GM12878 (cell line): ENCODE data around the gene CFAP58. TPM values are rescaled to one million over a fixed set of nuclear protein-coding genes. Genes with fewer than 3 reads are reported as not detected.

Experiments used
- ASH2L ChIP-seq: fragments of 300-600, 200-600 bp; sonication (generic); IDR thresholded peaks from 2 replicates; pipeline ENCODE4 v1.6.1; 2017; ENCODE audit warnings: low read depth, mild to moderate bottlenecking, borderline replicate concordance
- CHD1 ChIP-seq: IDR thresholded peaks from 2 replicates; pipeline ENCODE4 v1.6.1; 2012; ENCODE audit warnings: low read depth, low read length, improper control_type of control experiment
- ESRRA ChIP-seq: IDR thresholded peaks from 2 replicates; pipeline ENCODE4 v1.6.1; 2012; ENCODE audit warnings: mild to moderate bottlenecking, low read length, improper control_type of control experiment
- MEF2B ChIP-seq: fragments of 450-650 bp; IDR thresholded peaks from 2 replicates; pipeline ENCODE4 v1.6.1; 2018; ENCODE audit warnings: mild to moderate bottlenecking, moderate library complexity; ENCODE audit not compliant: partially characterized antibody, poor library complexity, severe bottlenecking
- POU2F2 ChIP-seq: IDR thresholded peaks from 3 replicates; pipeline ENCODE4 v1.6.1; 2011; ENCODE audit warnings: low read depth, mild to moderate bottlenecking, low read length, borderline replicate concordance
- STAT1 ChIP-seq: fragments of 450-650 bp; conservative IDR thresholded peaks from 2 replicates; pipeline ENCODE4 v1.6.1; 2014; ENCODE audit warnings: antibody characterized with exemption, mild to moderate bottlenecking
- SUPT20H ChIP-seq: IDR thresholded peaks from 2 replicates; pipeline ENCODE4 v1.6.1; 2011; ENCODE audit warnings: low read depth, mild to moderate bottlenecking, low read length, moderate library complexity, borderline replicate concordance; ENCODE audit not compliant: control insufficient read depth
- ZNF687 ChIP-seq: fragments of 450-650 bp; IDR thresholded peaks from 2 replicates; pipeline ENCODE4 v1.6.1; 2017; ENCODE audit warnings: mild to moderate bottlenecking, moderate library complexity
- polyA plus RNA-seq, 11 experiments: library from polyadenylated mRNA; depleted of rRNA in 4 of 11; unstranded in 6 of 11; stranded (reverse) in 5 of 11; fragments of >200 nt; fragmentation: Nextera tagmentation in 4 of 11; fragmentation: Illumina TruSeq in 1 of 11; extraction: Ambion mirVana in 4 of 11; extraction: Trizol in 1 of 11; gene quantifications; 1 replicate in 1 of 11; 2 replicates in 10 of 11; pipeline versions ENCODE4 v1.2.1 to v1.2.3, GENCODE V29; 2011 to 2016; ENCODE audit warnings: inconsistent platforms in 2 of 11, missing spikeins in 2 of 11, low read depth in 1 of 11
- total RNA-seq, 4 experiments: library from RNA; depleted of rRNA in 3 of 4; stranded (reverse); fragments of >200 nt in 3 of 4; fragmentation: Illumina TruSeq in 1 of 4; extraction: Trizol in 1 of 4; gene quantifications; 2 replicates each; pipeline versions ENCODE4 v1.2.1 to v1.2.3, GENCODE V29; 2013 to 2021

CFAP58 gene
- total and polyA plus RNA-seq, 10 of the 15 experiments (the other 5 are each of a cell fraction or from before 2014, with no cell fraction given): 0.03 to 0.35 (median 0.21) TPM

DNA sequence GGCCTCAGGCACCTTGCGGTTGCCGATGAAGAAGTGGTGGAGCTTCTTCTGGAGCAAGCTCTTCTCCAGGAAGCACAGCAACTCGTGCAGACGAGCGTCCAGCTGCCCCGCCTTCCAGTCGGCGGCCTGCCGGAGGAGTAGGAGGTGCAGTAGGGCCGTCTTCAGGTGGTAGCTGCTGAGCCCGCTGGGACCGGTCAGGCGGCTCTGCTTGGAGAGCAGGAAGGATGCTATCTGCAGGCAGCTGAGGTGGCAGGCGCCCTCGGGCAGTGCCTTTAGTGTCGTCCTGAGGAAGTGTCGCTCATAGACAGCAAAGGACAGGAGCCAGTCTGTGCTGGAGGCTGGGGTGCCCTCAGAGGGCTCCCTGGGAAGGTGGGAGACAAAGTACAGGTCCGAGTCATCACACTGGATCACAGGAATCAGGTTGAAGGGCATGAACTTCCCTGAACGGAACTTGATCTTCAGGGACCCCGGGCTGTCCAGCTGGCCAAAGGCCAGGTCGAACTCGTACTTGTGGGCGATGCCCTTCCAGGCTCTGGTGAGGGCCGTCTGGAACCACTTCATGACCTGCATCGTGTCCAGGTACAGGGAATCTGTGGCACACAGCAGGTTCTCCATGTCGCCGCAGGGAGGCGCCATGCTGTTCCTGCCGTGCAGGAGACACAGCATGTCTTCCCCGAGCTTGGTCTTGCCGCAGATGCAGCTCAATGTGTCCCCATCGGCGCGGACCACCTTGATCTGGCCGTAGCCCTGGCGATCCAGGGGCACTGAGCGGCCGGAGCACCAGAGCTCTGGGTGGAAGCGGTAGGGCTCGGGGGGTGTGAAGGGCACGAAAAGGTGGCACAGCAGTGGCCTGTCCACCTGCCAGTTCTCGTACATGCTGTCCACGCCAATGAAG lies 38.8 kb upstream of the CFAP58 start (continued):
- no peak for TF ChIP-seq SUPT20H
- TF ChIP-seq STAT1: no peak
- TF ChIP-seq ASH2L: no peak
- TF ChIP-seq ESRRA: no peak
- TF ChIP-seq CHD1: no peak
- TF ChIP-seq ZNF687: no peak
- no peak for TF ChIP-seq POU2F2
- no peak for TF ChIP-seq MEF2B
